ENCODE data around the gene KLHL21.

KLHL21 gene

GRCh38 chr1:6546326-6546725, 56.3 kb downstream of the KLHL21 start:
- DNase-seq, result no peak

GRCh38 chr1:6545276-6546112, 57.2 kb downstream of the KLHL21 start:
- no peak for DNase-seq

- DNase-seq, result no peak
Measured at GRCh38 chr1:6544831-6545230, 57.8 kb downstream of the KLHL21 start.
